Fibroblast of villous mesenchyme (primary cell): Measurements from ENCODE around the gene OTX2. TPM values are rescaled to one million over a fixed set of nuclear protein-coding genes. Genes with fewer than 3 reads are reported as not detected.

Experiments
- DNase-seq: peaks from one replicate; pipeline ENCODE4 v3.0.0-alpha.2; 2010; ENCODE audit warnings: low read depth
- H3K4me3 ChIP-seq: 2 replicates; pipeline ENCODE4 v1.5.1; 2011; ENCODE audit warnings: low read depth, mild to moderate bottlenecking, low read length
- total RNA-seq: library from RNA; depleted of rRNA; stranded (reverse); fragments of >200 nt; gene quantifications from 2 replicates; pipeline ENCODE4 v1.2.3, GENCODE V29; 2012
- TF ChIP-seq, protein P1 (sequence below): IDR thresholded peaks from 2 replicates; pipeline ENCODE4 v1.5.1; 2012; ENCODE audit warnings: low read depth, mild to moderate bottlenecking, low read length; ENCODE audit not compliant: insufficient read depth

OTX2 gene
- total RNA-seq, 1 donor = not detected

GRCh38 chr14:56795284-56795622, 15.0 kb downstream of the OTX2 start:
- no peak overlapping the region for H3K4me3 ChIP-seq
- TF ChIP-seq, protein P1, sequence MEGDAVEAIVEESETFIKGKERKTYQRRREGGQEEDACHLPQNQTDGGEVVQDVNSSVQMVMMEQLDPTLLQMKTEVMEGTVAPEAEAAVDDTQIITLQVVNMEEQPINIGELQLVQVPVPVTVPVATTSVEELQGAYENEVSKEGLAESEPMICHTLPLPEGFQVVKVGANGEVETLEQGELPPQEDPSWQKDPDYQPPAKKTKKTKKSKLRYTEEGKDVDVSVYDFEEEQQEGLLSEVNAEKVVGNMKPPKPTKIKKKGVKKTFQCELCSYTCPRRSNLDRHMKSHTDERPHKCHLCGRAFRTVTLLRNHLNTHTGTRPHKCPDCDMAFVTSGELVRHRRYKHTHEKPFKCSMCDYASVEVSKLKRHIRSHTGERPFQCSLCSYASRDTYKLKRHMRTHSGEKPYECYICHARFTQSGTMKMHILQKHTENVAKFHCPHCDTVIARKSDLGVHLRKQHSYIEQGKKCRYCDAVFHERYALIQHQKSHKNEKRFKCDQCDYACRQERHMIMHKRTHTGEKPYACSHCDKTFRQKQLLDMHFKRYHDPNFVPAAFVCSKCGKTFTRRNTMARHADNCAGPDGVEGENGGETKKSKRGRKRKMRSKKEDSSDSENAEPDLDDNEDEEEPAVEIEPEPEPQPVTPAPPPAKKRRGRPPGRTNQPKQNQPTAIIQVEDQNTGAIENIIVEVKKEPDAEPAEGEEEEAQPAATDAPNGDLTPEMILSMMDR = no peak
- DNase-seq = no peak

DNA sequence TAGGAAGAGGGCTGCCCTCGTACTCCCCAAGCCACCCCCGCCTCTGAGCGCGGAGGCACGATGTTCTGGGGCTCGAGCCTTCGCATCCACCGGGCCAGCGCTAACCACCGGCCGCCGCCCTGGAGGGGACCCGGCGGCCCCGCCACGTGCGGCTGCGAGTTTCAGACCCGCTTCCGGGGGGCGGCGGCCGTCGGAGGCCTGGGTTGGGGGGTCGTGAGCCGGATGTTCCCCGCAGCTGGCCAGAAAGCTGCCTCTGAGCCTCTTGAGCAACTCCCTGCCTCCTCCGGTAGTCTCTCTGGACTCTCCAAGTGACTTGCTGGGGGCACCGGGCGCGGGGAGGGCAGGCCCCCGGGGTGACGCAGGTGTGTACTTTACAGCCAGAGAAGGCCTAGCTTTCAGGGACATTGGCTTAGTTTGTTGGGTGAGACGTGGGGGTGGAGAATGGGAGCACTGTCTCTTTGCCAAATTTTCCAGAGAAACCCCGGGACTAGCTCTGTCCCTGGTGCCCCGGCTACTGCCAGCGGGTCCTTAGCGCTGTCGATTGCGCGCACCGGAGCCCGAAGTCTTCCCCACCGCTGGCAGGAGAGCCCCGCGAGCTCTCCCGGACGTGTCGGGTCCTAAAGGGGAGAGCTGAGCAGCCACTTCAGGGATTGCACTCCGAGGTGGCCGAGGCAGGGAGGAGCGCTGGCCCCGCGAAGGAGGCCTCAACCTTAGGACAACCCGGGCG, 15.6 kb downstream of the OTX2 start:
- no peak overlapping the region for H3K4me3 ChIP-seq
- TF ChIP-seq, protein P1 = no peak
- DNase-seq = no peak

- TF ChIP-seq, protein P1 = no peak
- no peak for DNase-seq
- H3K4me3 ChIP-seq = no peak overlapping the region
These were observed 16.2 kb downstream of the OTX2 start for GRCh38 chr14:56794088-56794556.

DNA sequence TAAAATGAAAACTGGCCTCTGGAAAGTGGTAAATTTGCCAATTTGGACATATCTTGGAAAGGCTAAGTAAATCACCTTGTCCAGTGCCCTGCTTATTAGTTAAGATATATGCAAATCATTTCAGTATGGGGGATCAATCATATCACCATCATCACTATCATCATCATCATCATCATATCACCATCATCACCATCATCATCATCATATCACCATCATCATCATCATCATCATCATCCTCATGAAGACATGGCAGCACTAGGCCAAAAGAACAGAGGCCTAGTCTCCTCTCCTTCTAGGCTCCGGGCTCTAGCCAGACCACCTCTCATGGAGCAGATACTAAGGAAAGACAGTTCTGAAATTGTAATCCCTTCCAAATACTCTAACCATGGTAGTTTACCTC, 20.3 kb downstream of the OTX2 start:
- DNase-seq = no peak
- TF ChIP-seq, protein P1 = no peak
- H3K4me3 ChIP-seq = no peak overlapping the region

GRCh38 chr14:56787530-56787929, 22.7 kb downstream of the OTX2 start:
- no peak for DNase-seq
- no peak overlapping the region for H3K4me3 ChIP-seq
- TF ChIP-seq, protein P1 = no peak

DNA sequence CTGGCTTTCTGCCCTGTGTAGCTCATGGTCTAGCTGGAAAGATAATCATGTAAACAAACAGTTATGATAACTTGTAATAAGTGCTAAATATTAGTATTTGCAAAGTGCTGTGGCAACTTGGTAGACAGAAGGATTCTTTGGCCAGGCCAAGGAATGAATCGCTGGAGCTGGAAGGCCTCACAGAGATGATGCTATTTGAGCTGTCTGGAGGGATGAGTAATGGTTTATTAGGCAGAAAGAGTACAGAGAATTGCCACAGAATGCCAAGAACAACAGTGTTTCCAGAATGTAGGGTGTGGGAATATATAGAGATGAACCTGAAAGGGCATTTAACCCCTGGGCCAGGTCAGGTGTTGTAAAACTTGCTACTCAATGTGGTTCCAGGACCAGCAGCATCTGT, 27.6 kb downstream of the OTX2 start:
- DNase-seq = no peak
- TF ChIP-seq, protein P1 = no peak
- no peak overlapping the region for H3K4me3 ChIP-seq

DNA sequence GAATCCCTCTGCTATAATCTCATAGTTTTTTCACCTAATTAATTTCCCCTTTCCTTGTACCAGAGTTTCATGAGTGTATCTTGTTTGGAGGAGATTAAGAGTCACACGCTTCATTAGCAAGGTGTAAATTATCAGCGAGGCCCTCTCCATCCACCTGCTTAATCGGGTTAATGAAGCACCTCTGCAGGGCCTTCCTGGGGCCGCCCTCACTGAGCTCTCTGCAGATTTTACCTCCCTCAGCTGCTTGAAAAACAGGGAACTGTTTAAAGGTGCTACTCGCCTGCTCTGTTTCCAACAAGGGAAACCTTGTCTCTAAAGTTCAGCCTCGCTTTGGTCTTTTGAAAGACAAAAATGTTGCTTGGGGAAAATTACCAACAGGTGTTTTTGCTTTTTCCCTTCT, 35.8 kb downstream of the OTX2 start:
- DNase-seq = no peak
- H3K4me3 ChIP-seq = no peak overlapping the region
- TF ChIP-seq, protein P1 = no peak
